ENCODE measurements around the gene STRC.
"Not testable (repeated sequence)": the region's sequence is repeated elsewhere in the genome, so short reads cannot be mapped to it uniquely, and the experiment has no call there.

STRC gene

DNA sequence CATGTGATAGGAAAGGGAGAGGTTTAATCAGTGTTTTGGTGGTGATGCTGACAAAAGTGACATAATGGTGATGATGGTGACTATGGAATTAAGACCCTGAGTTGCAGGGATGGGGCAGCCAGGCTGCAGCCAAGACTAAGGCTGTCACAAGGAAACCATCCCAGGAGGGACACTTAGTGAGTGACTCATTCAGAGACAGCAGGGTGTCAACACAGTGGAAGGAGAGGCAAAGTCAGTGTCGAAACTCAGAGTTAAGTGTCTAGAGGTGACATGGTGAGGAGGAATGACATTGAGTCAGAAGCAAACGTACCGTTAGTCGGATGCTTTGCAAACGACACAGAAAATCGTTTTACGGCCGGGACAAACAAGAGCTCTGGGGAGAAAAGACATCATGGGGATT is 54.8 kb downstream of the STRC start:
- not testable (repeated sequence) for DNase-seq (ENCODE audit: low spot score)

DNA sequence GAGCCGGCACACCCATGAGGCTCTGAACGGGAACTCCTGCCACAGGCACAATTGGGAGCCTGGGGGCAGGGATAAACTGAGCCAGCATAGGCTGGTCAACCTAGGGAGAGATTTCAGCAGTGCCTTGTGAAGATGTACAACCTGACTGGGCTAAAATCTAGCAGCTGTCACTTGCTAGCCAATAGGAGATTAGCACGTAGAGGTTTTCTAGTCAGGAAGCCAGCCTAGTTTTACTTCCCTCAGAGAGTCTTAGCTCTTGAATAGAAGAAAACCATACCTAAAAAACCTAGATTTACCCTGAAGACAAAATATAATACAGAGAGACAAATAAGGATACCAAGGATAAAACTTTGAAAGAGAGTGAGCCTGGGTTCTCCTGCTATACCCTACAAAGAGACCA is 55.8 kb downstream of the STRC start:
- DNase-seq (ENCODE audit: low spot score), result not testable (repeated sequence)

DNA sequence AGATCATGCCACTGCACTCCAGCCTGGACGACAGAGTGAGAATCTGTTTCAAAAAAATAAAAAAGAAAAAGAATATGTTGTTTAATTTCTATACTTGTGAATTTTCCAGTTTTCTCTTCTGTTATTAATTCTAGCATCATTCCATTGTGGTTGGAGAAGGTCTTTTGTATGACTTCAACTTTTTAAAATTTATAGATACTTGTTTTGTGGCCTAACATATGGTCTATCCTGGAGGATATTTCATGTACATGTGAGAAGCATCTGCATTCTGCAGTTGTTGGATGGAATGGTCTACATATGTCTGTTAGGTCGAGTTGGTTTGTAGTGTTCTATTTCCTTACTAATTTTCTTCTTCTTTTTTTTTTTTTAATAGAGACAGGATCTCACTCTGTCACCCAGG is 65.6 kb downstream of the STRC start:
- no peak for DNase-seq (ENCODE audit: low spot score)

GRCh38 chr15:43552256-43552655 is 66.3 kb downstream of the STRC start:
- DNase-seq (ENCODE audit: low spot score), result no peak

DNA sequence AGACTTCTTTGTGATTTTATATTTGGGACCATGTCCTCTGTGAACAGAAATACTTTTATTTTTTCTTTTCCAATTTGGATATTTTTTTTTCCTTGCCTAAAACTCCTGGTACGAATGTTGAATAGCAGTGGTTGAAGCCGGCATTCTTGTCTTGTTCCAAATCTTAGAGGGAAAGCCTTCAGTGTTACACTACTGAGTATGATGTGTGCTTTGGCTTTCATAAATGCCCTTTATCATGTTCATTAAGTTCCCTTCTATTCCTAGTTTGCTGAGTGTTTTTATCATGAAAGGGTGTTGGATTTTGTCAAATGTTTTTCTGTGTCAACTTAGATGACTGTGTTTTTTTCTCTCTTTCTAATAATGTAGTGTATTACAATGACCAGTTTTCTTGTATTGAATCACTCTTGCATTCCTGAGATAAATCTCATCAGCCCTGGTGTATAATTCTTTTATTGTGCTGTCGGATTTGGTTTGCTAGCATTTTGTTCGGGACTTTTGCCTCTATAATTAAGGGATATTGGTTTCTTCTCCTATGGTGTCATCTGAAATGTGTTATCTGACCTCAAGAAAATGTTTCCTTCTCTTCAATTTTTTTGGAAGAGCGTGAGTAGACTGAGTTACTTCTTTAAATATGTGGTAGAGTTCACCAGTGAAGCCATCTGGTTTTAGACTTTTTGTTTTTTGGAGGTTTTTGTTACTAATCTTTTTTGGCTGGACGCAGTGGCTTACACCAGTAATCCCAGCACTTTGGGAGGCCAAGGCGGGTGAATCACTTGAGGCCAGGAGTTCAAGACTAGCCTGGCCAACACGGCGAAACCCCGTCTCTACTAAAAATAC is 67.9 kb downstream of the STRC start:
- DNase-seq (ENCODE audit: low spot score), result no peak

All from iPS-NIHi11 (cell line).